ENCODE results near the gene ERVFRD-1.

The ERVFRD-1 gene

DNA sequence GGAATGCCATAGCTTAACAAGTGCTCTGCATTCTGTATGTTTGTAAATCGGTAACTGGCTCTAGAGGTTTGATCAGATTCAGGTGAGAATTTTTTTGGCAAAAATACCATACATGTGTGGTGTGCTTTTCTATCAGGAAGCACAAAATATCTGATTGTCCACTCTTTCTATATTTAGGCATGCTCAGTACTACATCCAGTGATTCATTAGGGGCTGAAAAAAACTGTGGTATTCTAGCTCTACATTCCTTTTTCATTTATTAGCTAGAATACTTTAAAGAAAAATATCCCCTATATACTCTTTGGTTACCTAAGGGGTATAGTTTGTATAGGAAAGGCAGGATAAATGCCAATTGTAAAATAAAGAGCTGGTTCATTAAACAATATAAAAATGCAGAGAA is 56.8 kb downstream of the ERVFRD-1 start:
- no peak for DNase-seq (ENCODE audit: low read depth in 3 of 3, low spot score in 1 of 3)

DNA sequence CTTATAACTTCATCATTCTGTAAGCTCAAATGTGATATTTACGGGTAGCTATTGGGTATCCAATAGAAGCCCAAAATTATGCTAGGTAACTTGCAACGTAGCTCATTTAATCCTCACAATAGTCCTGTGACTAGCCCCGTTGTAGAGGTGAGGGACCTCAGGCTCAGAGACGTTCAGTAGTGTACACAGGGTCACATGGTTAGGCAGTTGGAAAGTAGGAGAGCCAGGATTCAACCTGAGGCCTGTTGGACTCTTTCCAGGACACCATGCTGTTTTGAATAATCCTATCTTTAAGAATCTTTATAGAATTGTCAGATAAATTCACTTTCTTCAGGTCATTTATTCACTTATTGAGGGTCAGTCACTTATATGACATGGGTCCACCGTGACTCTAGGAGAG is 58.2 kb downstream of the ERVFRD-1 start:
- no peak for DNase-seq (ENCODE audit: low read depth in 3 of 3, low spot score in 1 of 3)
